ENCODE data around the gene EDEM3.

Gene EDEM3

GRCh38 chr1:184646824-184647223 lies 107.8 kb downstream of the EDEM3 start:
- ATAC-seq (ENCODE audit: low read depth), result no peak
- no peak for TF ChIP-seq CTCF (IDR thresholded peaks at IDR 0.05; ENCODE audit: poor library complexity, severe bottlenecking)
- no peaks in the 10 kb centered on the region for H3K27me3 ChIP-seq (ENCODE audit: insufficient read depth, poor library complexity, severe bottlenecking)

GRCh38 chr1:184646178-184646701 lies 108.4 kb downstream of the EDEM3 start:
- no peaks in the 10 kb centered on the region for H3K36me3 ChIP-seq (ENCODE audit: low read depth)
- no peak overlapping the region for H3K4me3 ChIP-seq (ENCODE audit: severe bottlenecking)
- no peaks in the 10 kb centered on the region for H3K27me3 ChIP-seq (ENCODE audit: insufficient read depth, poor library complexity, severe bottlenecking)
- DNase-seq (ENCODE audit: low spot score) (no peak), ATAC-seq (ENCODE audit: low read depth) (no peak)
- TF ChIP-seq CTCF (IDR thresholded peaks at IDR 0.05; ENCODE audit: poor library complexity, severe bottlenecking), result no peak
- no peaks in the 10 kb centered on the region for H3K4me1 ChIP-seq (ENCODE audit: insufficient read depth, poor library complexity, severe bottlenecking)
- no peaks in the 10 kb centered on the region for H3K9me3 ChIP-seq (ENCODE audit: severe bottlenecking)
- H3K27ac ChIP-seq (ENCODE audit: poor library complexity, severe bottlenecking), result no peak overlapping the region

More at GRCh38 chr1:184646824-184647223, 107.8 kb downstream of the EDEM3 start:
- Histone ChIP-seq H3K36me3 (ENCODE audit: low read depth) (no peaks in the 10 kb centered on the region), H3K4me1 (ENCODE audit: insufficient read depth, poor library complexity, severe bottlenecking) (no peaks in the 10 kb centered on the region), H3K27ac (ENCODE audit: poor library complexity, severe bottlenecking) (no peak overlapping the region), H3K9me3 (ENCODE audit: severe bottlenecking) (no peaks in the 10 kb centered on the region), H3K4me3 (ENCODE audit: severe bottlenecking) (no peak overlapping the region)
- DNase-seq (ENCODE audit: low spot score), result no peak

- DNase-seq (ENCODE audit: low spot score) (no peak), ATAC-seq (ENCODE audit: low read depth) (no peak)
- Histone ChIP-seq H3K9me3 (ENCODE audit: severe bottlenecking) (no peaks in the 10 kb centered on the region), H3K27ac (ENCODE audit: poor library complexity, severe bottlenecking) (no peak overlapping the region), H3K27me3 (ENCODE audit: insufficient read depth, poor library complexity, severe bottlenecking) (no peaks in the 10 kb centered on the region), H3K4me3 (ENCODE audit: severe bottlenecking) (no peak overlapping the region), H3K36me3 (ENCODE audit: low read depth) (no peaks in the 10 kb centered on the region), H3K4me1 (ENCODE audit: insufficient read depth, poor library complexity, severe bottlenecking) (no peaks in the 10 kb centered on the region)
- no peak for TF ChIP-seq CTCF (IDR thresholded peaks at IDR 0.05; ENCODE audit: poor library complexity, severe bottlenecking)
Observed at GRCh38 chr1:184644771-184645170, 109.9 kb downstream of the EDEM3 start.

DNA sequence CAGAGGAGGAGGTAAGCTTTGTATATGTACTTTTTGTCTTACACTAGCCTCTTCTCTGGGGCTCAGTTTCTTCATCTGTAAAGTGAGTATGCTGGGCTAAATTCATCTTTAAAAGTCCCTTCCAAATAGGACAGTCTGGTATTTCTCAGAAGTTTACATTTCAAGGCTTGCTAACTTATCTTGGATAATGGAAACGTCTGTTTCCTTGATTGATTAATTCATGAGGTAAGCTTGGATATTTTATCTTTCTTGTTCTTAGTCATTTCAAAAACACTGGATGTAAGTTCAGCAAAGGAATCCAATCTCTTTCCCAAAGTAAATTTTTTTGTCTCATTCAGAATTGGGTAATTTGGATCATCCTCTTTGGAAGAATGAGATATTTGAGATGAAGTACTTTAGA lies 111.0 kb downstream of the EDEM3 start:
- DNase-seq (ENCODE audit: low spot score) (no peak), ATAC-seq (ENCODE audit: low read depth) (no peak)
- TF ChIP-seq CTCF (IDR thresholded peaks at IDR 0.05; ENCODE audit: poor library complexity, severe bottlenecking), result no peak
- H3K9me3 ChIP-seq (ENCODE audit: severe bottlenecking), result no peaks in the 10 kb centered on the region
- no peaks in the 10 kb centered on the region for H3K4me1 ChIP-seq (ENCODE audit: insufficient read depth, poor library complexity, severe bottlenecking)
- no peaks in the 10 kb centered on the region for H3K27me3 ChIP-seq (ENCODE audit: insufficient read depth, poor library complexity, severe bottlenecking)
- H3K36me3 ChIP-seq (ENCODE audit: low read depth), result no peaks in the 10 kb centered on the region
- H3K4me3 ChIP-seq (ENCODE audit: severe bottlenecking), result no peak overlapping the region
- no peak overlapping the region for H3K27ac ChIP-seq (ENCODE audit: poor library complexity, severe bottlenecking)

DNA sequence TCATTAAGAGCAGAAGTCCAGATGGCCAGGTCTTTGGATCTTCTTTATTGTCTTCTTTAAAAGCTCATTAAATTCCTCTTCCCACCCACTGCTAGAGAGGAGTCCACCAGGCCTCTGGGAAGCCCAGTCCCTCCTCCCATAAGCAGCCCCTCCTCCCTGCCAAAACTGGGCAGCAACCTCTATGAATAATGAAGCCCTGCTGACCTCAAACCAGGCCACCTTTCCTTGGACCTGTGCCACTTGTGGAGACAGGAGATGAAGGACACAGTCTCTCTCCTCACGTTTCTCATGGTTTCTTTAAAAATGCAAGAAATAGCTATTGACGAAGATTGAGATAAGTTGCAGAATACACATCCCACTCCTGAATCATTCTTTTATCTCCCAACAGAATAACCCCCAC lies 112.8 kb downstream of the EDEM3 start:
- Histone ChIP-seq H3K4me3 (ENCODE audit: severe bottlenecking) (no peak overlapping the region), H3K27ac (ENCODE audit: poor library complexity, severe bottlenecking) (no peak overlapping the region), H3K9me3 (ENCODE audit: severe bottlenecking) (no peaks in the 10 kb centered on the region), H3K27me3 (ENCODE audit: insufficient read depth, poor library complexity, severe bottlenecking) (no peaks in the 10 kb centered on the region), H3K36me3 (ENCODE audit: low read depth) (no peaks in the 10 kb centered on the region), H3K4me1 (ENCODE audit: insufficient read depth, poor library complexity, severe bottlenecking) (no peaks in the 10 kb centered on the region)
- no peak for TF ChIP-seq CTCF (IDR thresholded peaks at IDR 0.05; ENCODE audit: poor library complexity, severe bottlenecking)
- ATAC-seq (ENCODE audit: low read depth), result no peak
- no peak for DNase-seq (ENCODE audit: low spot score)

Measured in RWPE2 (cell line).